GM12878 (cell line): ENCODE results near the gene STK39. TPM values are rescaled to one million over a fixed set of nuclear protein-coding genes. Genes with fewer than 3 reads are reported as not detected.

ENCODE experiments used
- ATAC-seq: fragments of 200-7000 bp; cut with Tn5 transposase; 3 replicates; pipeline ENCODE4 v1.9.1; 2020; ENCODE audit warnings: mild to moderate bottlenecking, moderate library complexity
- BruUV-seq: library from RNA; stranded (reverse); fragments of 400-500 nt; replicated peaks from 2 replicates; lab custom pipeline; 2021; lab: Mats Ljungman, UMichigan
- CTCF ChIA-PET: fragments of 300-600 bp; sonication (Branson Sonifier 250); formaldehyde crosslinking; extraction: SDS; loops from one replicate; lab custom pipeline; 2021; ENCODE audit warnings: inconsistent platforms; lab: Yijun Ruan, JAX
- POLR2A ChIA-PET: fragments of 350-600 bp; formaldehyde crosslinking; extraction: SDS; loops from one replicate; lab custom pipeline; 2021; ENCODE audit warnings: inconsistent platforms; lab: Charles Lee
- RAD21 ChIA-PET: fragments of 300-600 bp; sonication (Branson Sonifier 250); formaldehyde crosslinking; loops from one replicate; lab custom pipeline; 2023; ENCODE audit warnings: antibody characterized with exemption; ENCODE audit not compliant: unreplicated experiment; lab: Charles Lee
- SMC1A ChIA-PET: fragments of 300-600 bp; sonication (Branson Sonifier 250); formaldehyde crosslinking; loops from one replicate; lab custom pipeline; 2023; ENCODE audit not compliant: unreplicated experiment, uncharacterized antibody; lab: Charles Lee
- DNase-seq: peaks from one replicate; pipeline ENCODE4 v3.0.0-alpha.2; 2011; ENCODE audit warnings: low read depth, low spot score
- FAIRE-seq: peaks from 3 replicates; lab custom pipeline; 2011; peaks lifted over from hg19 to GRCh38; lab: Jason Lieb, UNC
- H2AFZ ChIP-seq: 2 replicates; pipeline ENCODE4 v1.6.0; 2011; ENCODE audit warnings: low read depth, low read length, control low read depth; ENCODE audit not compliant: control insufficient read depth
- H3K27ac ChIP-seq: 2 replicates; pipeline ENCODE4 v1.5.1; 2011; ENCODE audit warnings: control low read depth; ENCODE audit not compliant: control insufficient read depth, insufficient read depth
- H3K27me3 ChIP-seq, 2 experiments: replicated peaks in 1 of 2; 2 replicates each; pipeline versions ENCODE4 v1.6.0 to v1.6.1; 2011; ENCODE audit warnings: low read length in 1 of 2; ENCODE audit not compliant: control insufficient read depth in 2 of 2, insufficient read depth in 2 of 2
- H3K36me3 ChIP-seq, 2 experiments: 2 replicates each; pipeline ENCODE4 v1.5.1; 2011; ENCODE audit warnings: low read length in 1 of 2; ENCODE audit not compliant: control insufficient read depth in 2 of 2, insufficient read depth in 2 of 2
- H3K4me1 ChIP-seq: 2 replicates; pipeline ENCODE4 v1.6.1; 2011; ENCODE audit warnings: mild to moderate bottlenecking, low read length, moderate library complexity, mixed read lengths; ENCODE audit not compliant: control insufficient read depth, insufficient read depth
- H3K4me2 ChIP-seq: 2 replicates; pipeline ENCODE4 v1.6.0; 2011; ENCODE audit warnings: control low read depth; ENCODE audit not compliant: control insufficient read depth, insufficient read depth
- H3K4me3 ChIP-seq: fragments of 200-600 bp; sonication (generic); 2 replicates; pipeline ENCODE4 v1.5.1; 2016
- H3K79me2 ChIP-seq: 2 replicates; pipeline ENCODE4 v1.6.0; 2011; ENCODE audit warnings: low read length; ENCODE audit not compliant: control insufficient read depth, insufficient read depth
- H3K9ac ChIP-seq: 2 replicates; pipeline ENCODE4 v1.8.0; 2011; ENCODE audit warnings: low read length, control low read depth, mixed read lengths; ENCODE audit not compliant: control insufficient read depth, insufficient read depth
- H3K9me3 ChIP-seq: replicated peaks from 3 replicates; pipeline ENCODE4 v1.5.1; 2011; ENCODE audit warnings: mild to moderate bottlenecking, low read length; ENCODE audit not compliant: control insufficient read depth, insufficient read depth
- H4K20me1 ChIP-seq: 2 replicates; pipeline ENCODE4 v1.6.0; 2011; ENCODE audit not compliant: control insufficient read depth, insufficient read depth
- CREB1 ChIP-seq: IDR thresholded peaks from 2 replicates; pipeline ENCODE4 v1.6.1; 2012; ENCODE audit warnings: low read depth, mild to moderate bottlenecking, inconsistent platforms
- EED ChIP-seq: sonication (generic); IDR thresholded peaks from 2 replicates; pipeline ENCODE4 v1.6.1; 2016; ENCODE audit warnings: antibody characterized with exemption, low read depth
- LARP7 ChIP-seq: fragments of 450-650 bp; IDR thresholded peaks from 2 replicates; pipeline ENCODE4 v1.6.1; 2017; ENCODE audit warnings: mild to moderate bottlenecking
- PAX8 ChIP-seq: fragments of 450-650 bp; IDR thresholded peaks from 2 replicates; pipeline ENCODE4 v1.6.1; 2017; ENCODE audit warnings: mild to moderate bottlenecking, moderate library complexity
- RAD21 ChIP-seq: IDR thresholded peaks from 2 replicates; pipeline ENCODE4 v1.6.1; 2011; ENCODE audit warnings: mild to moderate bottlenecking, low read depth, low read length, moderate library complexity; ENCODE audit not compliant: insufficient read depth
- REST ChIP-seq: IDR thresholded peaks from 2 replicates; pipeline ENCODE4 v1.6.1; 2012; ENCODE audit warnings: mild to moderate bottlenecking, low read depth, low read length
- SMC3 ChIP-seq: IDR thresholded peaks from 2 replicates; pipeline ENCODE4 v1.6.1; 2011; ENCODE audit warnings: low read length, improper control_type of control experiment, borderline replicate concordance
- STAT3 ChIP-seq: IDR thresholded peaks from 2 replicates; pipeline ENCODE4 v1.6.1; 2011; ENCODE audit warnings: low read depth, low read length, improper control_type of control experiment
- WGBS: methylation state at CpG from one replicate; pipeline ENCODE4 v1.1.6; 2016; ENCODE audit warnings: low lambda C conversion rate; ENCODE audit not compliant: insufficient replicate concordance, insufficient coverage; ENCODE audit errors: missing lambda C conversion rate; 5-methylcytosine and 5-hydroxymethylcytosine counted together
- in situ Hi-C: fragments of 300-500 bp; cut with MboI; formaldehyde crosslinking; loops from 9 replicates; pipeline ENCODE4 v1.14.3; 2018; ENCODE audit warnings: mixed read lengths
- intact Hi-C: fragments of 100-400 bp; cut with micrococcal nuclease; formaldehyde crosslinking; loops from one replicate; pipeline ENCODE4 v1.14.2; 2022; ENCODE audit not compliant: unreplicated experiment
- polyA plus RNA-seq, 11 experiments: library from polyadenylated mRNA; depleted of rRNA in 4 of 11; unstranded in 6 of 11; stranded (reverse) in 5 of 11; fragments of >200 nt; fragmentation: Nextera tagmentation in 4 of 11; fragmentation: Illumina TruSeq in 1 of 11; extraction: Ambion mirVana in 4 of 11; extraction: Trizol in 1 of 11; gene quantifications; 1 replicate in 1 of 11; 2 replicates in 10 of 11; pipeline versions ENCODE4 v1.2.1 to v1.2.3, GENCODE V29; 2011 to 2016; ENCODE audit warnings: inconsistent platforms in 2 of 11, missing spikeins in 2 of 11, low read depth in 1 of 11
- total RNA-seq, 4 experiments: library from RNA; depleted of rRNA in 3 of 4; stranded (reverse); fragments of >200 nt in 3 of 4; fragmentation: Illumina TruSeq in 1 of 4; extraction: Trizol in 1 of 4; gene quantifications; 2 replicates each; pipeline versions ENCODE4 v1.2.1 to v1.2.3, GENCODE V29; 2013 to 2021

Gene STK39
- total and polyA plus RNA-seq, 10 of the 15 experiments (the other 5 are each of a cell fraction or from before 2014, with no cell fraction given): 0.03 to 0.21 (median 0.07) TPM; not detected in 5

GRCh38 chr2:168114040-168114439, 133.4 kb downstream of the STK39 start:
- Histone ChIP-seq H2AFZ (no peak overlapping the region), H3K9ac (no peak overlapping the region), H3K9me3 (no peaks in the 10 kb centered on the region), H3K4me2 (no peak overlapping the region), H4K20me1 (no peaks in the 10 kb centered on the region), H3K79me2 (no peaks in the 10 kb centered on the region), H3K4me3 (no peak overlapping the region), H3K27ac (no peak overlapping the region), H3K27me3 (0 out of 4 replicates have a peak, but pooled peaks cover 0 to 6% of the 10 kb centered on the region in 2 experiments), H3K36me3 (no peaks in the 10 kb centered on the region), H3K4me1 (no peaks in the 10 kb centered on the region)
- BruUV-seq: no TSS peak
- ChIA-PET POLR2A (no interaction called here), RAD21 (no interaction called here), CTCF (interaction anchor here (0.6 to 1.0 kb wide), 2 partner anchors 9 kb away, joined by 3 read pairs; no protein-coding TSS in a partner anchor), SMC1A (no interaction called here)
- WGBS: 26% methylated on average over 2 of the region's 2 CpGs
- ATAC-seq: no peak
- no peak for TF ChIP-seq LARP7
- TF ChIP-seq RAD21: no peak
- no peak for TF ChIP-seq EED
- TF ChIP-seq STAT3: no peak
- no peak for TF ChIP-seq REST
- TF ChIP-seq SMC3: no peak
- no peak for TF ChIP-seq PAX8
- no peak for TF ChIP-seq CREB1
- in situ Hi-C loops (no loop called here), intact Hi-C loops (loop anchor here (10.0 kb wide), 1 partner anchor 359 kb away; no protein-coding TSS in a partner anchor)
- no peak for DNase-seq
- FAIRE-seq: no peak
